Adrenal gland (tissue), 5 donors: Measurements from ENCODE around the gene RFX7.

Experiments
- CTCF ChIP-seq, 6 experiments: fragments of 450-650 bp in 4 of 6; fragments of 200-600 bp in 2 of 6; sonication (generic) in 1 of 6; IDR thresholded peaks; 1 replicate in 5 of 6; 2 replicates in 1 of 6; pipeline versions ENCODE4 v1.5.1 to v1.8.0; 2016 to 2021; ENCODE audit warnings: antibody characterized with exemption in 6 of 6, mild to moderate bottlenecking in 2 of 6, moderate library complexity in 1 of 6
- POLR2A ChIP-seq, 2 donors: fragments of 450-650 bp; IDR thresholded peaks; one replicate each; pipeline ENCODE4 v1.6.1; 2017; ENCODE audit warnings: antibody characterized with exemption in 2 of 2, mild to moderate bottlenecking in 2 of 2, moderate library complexity in 1 of 2
- donor health status: DM: no; HTN: no; CAD: no.

- TF ChIP-seq CTCF (IDR thresholded peaks at IDR 0.05) (no peak), POLR2A (IDR thresholded peaks at IDR 0.05) (no peak)
Observed at GRCh38 chr15:56228854-56229253, 14.8 kb downstream of the RFX7 start.
